K562 treated with DMSO at 1 percent for 24 hours (cell line): ENCODE measurements around the gene PET117. TPM values are rescaled to one million over a fixed set of nuclear protein-coding genes. Genes with fewer than 3 reads are reported as not detected.

Experiments used
- total RNA-seq: library from RNA; unstranded; fragments of 300-600 nt; gene quantifications from 2 replicates; pipeline ENCODE4 v1.2.3, GENCODE V29; 2022; ENCODE audit warnings: low read depth; ENCODE audit not compliant: insufficient read depth

Gene PET117
- total RNA-seq: 9.7 and 9.8 TPM in 2 replicates

GRCh38 chr20:18137412-18138265 lies at the start of gene PET117, which contains the start of gene KAT14:
PET117 (plus strand) TSS chr20:18137863; CDS start chr20:18137956, 93 bp downstream.
KAT14 (plus strand) TSS chr20:18137863; CDS start chr20:18142661, 4,798 bp downstream.

Other genes starting within 250 kb of the PET117 start
- 54.8 and 57.2 TPM in 2 replicates for gene SNX5, start 169.1 kb upstream of the PET117 start, total RNA-seq
- 25.7 and 26.3 TPM in 2 replicates for gene MGME1, start 168.8 kb upstream of the PET117 start, total RNA-seq
- gene OVOL2, start 79.9 kb upstream of the PET117 start, total RNA-seq: not detected in 2 replicates
- gene KAT14, start within 50 bp of the PET117 start, total RNA-seq: 3.4 and 3.9 TPM in 2 replicates
- gene ZNF133, start 150.7 kb downstream of the PET117 start, total RNA-seq: 6.2 and 6.6 TPM in 2 replicates